Activated T-cell treated with anti-CD3 and anti-CD28 coated beads, Interleukin-2, amount 50 U/mL, for 4 hours (primary cell): Measurements from ENCODE around the gene BLCAP. TPM values are rescaled to one million over a fixed set of nuclear protein-coding genes. Genes with fewer than 3 reads are reported as not detected.

Source experiments
- total RNA-seq, 3 donors: library from RNA; stranded (reverse); gene quantifications; one replicate each; pipeline ENCODE4 v1.2.1, GENCODE V29; 2021

BLCAP gene
- total RNA-seq, 3 donors from 2014 or later: 31.8 to 37.9 (median 32.1) TPM

Other genes with a start within 250 kb of the BLCAP start
- 10 to 100 TPM; 15.3 to 16.6 (median 15.7) TPM for gene MANBAL, start 238.2 kb downstream of the BLCAP start, total RNA-seq
- gene SRC, start 181.7 kb downstream of the BLCAP start, total RNA-seq: 1 to 10 TPM; 2.8 to 4.7 (median 3.8) TPM
- under 1 TPM in 1 of 3 donors, not detected in 2; 0.42 TPM for gene NNAT, start 6.6 kb downstream of the BLCAP start, total RNA-seq
- gene CTNNBL1, start 166.2 kb upstream of the BLCAP start, total RNA-seq: 100 to 1,000 TPM; 107 to 115 (median 110) TPM